GM21576 (cell line): ENCODE measurements around the gene CIB1.
"Not testable (repeated sequence)": the region's sequence is repeated elsewhere in the genome, so short reads cannot be mapped to it uniquely, and the experiment has no call there.

Experiments
- ATAC-seq: cut with Tn5 transposase; IDR thresholded peaks from one replicate; pipeline ENCODE4 v1.9.1; 2021; ENCODE audit warnings: mild to moderate bottlenecking, moderate library complexity; ENCODE audit not compliant: unreplicated experiment

The CIB1 gene

GRCh38 chr15:90201130-90201943 is 32.4 kb downstream of the CIB1 start, which contains the start of gene SEMA4B:
SEMA4B (plus strand) TSS chr15:90201330; CDS start chr15:90201579, 249 bp downstream.
- peak; percentile 77 for ATAC-seq

- ATAC-seq, result no peak
These were observed 33.1 kb downstream of the CIB1 start for GRCh38 chr15:90200534-90201129.

- ATAC-seq, result no peak
These were observed 39.1 kb downstream of the CIB1 start for GRCh38 chr15:90194655-90195054.

GRCh38 chr15:90192961-90193786 is 40.6 kb downstream of the CIB1 start:
- ATAC-seq, result no peak

GRCh38 chr15:90191794-90192509 is 41.8 kb downstream of the CIB1 start:
- ATAC-seq, result peak; percentile 65

GRCh38 chr15:90191344-90191687 is 42.4 kb downstream of the CIB1 start:
- peak; percentile 16 for ATAC-seq

GRCh38 chr15:90190606-90191343 is 43.0 kb downstream of the CIB1 start:
- ATAC-seq, result peak; percentile 58

GRCh38 chr15:90189781-90190467 is 43.8 kb downstream of the CIB1 start:
- no peak for ATAC-seq

GRCh38 chr15:90188914-90189748 is 44.6 kb downstream of the CIB1 start:
- ATAC-seq, result no peak

- not testable (repeated sequence) for ATAC-seq
These were observed 45.7 kb downstream of the CIB1 start for GRCh38 chr15:90188065-90188464.

GRCh38 chr15:90187257-90187868 is 46.4 kb downstream of the CIB1 start:
- no peak for ATAC-seq

GRCh38 chr15:90184786-90185704 is 48.7 kb downstream of the CIB1 start:
- peak; percentile 57 for ATAC-seq

GRCh38 chr15:90184119-90184785 is 49.5 kb downstream of the CIB1 start:
- peak; percentile 54 for ATAC-seq

- ATAC-seq, result no peak
These were observed 52.0 kb downstream of the CIB1 start for GRCh38 chr15:90181776-90182175.
